H54 (cell line): Measurements from ENCODE around the gene SLC16A14.

Experiments used
- DNase-seq: peaks from one replicate; pipeline ENCODE4 v3.0.0; 2011; ENCODE audit warnings: low spot score, mixed read lengths; ENCODE audit not compliant: insufficient read length
- FAIRE-seq: peaks from 3 replicates; lab custom pipeline; 2011; peaks lifted over from hg19 to GRCh38; lab: Jason Lieb, UNC
- POLR2A ChIP-seq: IDR thresholded peaks from 2 replicates; pipeline ENCODE4 v1.6.1; 2011; ENCODE audit warnings: low read depth, mild to moderate bottlenecking, low read length

The SLC16A14 gene

DNA sequence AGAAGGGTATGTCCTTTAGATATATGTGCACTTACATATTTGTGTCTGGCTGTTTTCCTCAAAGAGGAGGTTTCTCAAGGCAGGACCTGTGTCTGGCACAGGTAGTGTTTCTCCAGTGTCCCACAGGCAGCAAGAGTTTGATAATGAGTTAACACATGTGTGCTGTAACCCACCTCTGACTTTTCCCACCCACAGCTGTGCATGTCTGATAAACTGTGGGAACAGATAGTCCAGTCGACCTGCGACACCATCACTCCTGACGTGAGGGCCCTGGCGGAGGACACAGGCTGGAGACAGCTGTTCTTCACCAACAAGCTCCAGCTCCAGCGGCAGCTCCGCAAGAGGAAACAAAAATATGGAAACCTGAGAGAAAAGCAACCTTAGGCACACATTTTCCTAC lies 58.2 kb downstream of the SLC16A14 start:
- FAIRE-seq (no peak), DNase-seq (no peak)
- no peak for TF ChIP-seq POLR2A

DNA sequence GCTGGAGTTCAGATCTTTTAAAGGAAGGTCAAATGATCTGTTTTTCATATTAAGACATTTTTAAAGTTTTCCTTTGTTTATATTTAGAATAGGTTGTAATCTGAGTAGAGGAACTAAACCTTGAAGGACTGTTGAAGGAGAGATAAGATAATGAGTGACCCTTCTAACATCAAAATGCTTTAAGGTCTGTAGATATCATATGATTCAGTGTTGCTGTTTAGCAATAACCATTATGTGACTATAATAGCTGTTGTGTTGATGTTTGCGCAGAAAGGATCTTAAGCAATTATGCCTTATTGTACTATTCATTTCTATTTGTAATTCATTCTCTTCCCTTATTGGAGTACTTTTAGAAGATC lies 60.0 kb downstream of the SLC16A14 start:
- no peak for FAIRE-seq
- TF ChIP-seq POLR2A, result no peak
- no peak for DNase-seq

DNA sequence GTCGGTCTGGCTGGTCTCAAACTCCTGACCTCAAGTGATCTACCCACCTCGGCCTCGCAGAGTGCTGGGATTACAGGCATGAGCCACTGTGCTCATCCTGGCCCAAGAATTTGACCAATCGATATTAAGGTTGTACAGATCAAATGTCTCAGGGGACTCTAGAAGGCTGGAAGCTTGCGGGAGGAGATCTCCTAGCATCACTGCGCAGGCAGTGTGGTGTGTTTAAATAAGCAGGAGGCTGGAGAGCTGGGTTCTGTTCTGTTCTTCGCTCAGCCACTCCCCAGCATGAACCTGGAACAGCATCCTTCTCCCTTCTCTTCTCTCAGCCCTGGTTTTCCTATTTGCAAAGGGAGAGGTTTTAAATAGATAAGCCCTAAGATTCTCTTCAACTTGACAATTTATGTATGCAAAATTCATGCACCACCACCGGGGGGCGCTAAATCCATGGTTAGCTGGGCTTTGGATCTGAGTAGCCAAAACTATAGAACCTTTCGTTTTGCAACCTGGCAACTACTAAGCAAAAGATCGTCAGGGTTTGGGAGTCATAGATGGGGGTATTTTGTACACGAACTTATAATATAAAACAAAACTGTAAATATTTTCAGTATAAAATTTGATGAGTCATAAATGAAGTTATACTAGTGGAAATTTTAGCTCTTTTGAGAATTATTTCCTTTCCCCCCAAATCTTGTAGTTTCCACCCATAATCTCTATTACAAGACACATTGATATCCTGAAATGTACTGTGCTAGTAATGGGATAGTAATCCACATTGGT lies 60.6 kb downstream of the SLC16A14 start:
- DNase-seq, result peak; percentile 41
- FAIRE-seq, result no peak
- TF ChIP-seq POLR2A, result no peak

DNA sequence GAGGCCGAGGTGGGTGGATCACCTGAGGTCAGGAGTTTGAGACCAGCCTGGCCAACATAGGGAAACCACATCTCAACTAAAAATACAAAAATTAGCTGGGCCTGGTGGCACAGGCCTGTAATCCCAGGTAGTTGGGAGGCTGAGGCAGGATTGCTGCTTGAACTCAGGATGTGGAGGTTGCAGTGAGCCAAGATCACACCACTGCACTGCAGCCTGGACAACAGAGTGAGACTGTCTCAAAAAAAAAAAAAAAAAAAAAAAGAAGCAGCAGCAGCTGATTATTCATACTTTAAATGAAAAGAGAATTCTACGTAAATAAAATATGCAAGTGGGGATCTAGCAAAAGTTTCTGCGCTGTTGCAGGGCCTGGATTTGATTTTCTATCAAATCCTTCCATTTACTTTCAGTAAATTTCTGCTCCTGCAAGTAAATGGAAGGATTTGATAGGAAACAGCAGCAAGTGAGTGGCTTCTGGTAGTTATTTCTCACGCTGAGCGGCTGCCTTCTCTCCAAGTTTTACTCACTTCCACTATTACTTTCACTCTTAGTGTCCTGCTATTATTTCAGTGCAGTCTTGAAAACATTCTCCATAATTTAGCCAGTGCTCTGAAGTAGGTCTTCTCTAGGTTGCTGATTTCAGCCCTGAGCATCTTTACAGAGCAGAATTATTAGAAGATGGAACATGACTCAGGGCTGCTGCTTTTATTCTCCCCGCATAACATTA lies 68.4 kb downstream of the SLC16A14 start:
- DNase-seq (no peak), FAIRE-seq (no peak)
- no peak for TF ChIP-seq POLR2A

DNA sequence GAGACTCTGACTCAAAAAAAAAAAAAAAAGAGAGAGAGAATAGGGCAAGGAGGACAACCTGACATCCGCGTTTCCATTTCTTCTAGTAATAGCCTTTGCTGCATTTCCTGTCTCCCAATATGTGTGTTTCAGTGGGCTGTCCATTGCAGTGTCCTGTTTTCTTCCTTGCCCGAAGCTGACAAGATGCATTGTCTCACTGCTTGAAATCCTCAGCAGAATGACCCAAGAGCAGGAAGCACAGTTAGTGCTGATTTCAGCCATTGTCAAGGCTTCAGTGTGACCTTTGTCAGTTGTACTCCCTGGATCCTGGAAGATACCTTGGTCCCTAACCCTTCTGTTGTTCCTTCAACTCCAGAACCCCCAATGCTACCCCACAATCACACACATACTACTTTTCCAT lies 71.2 kb downstream of the SLC16A14 start:
- TF ChIP-seq POLR2A, result no peak
- DNase-seq (no peak), FAIRE-seq (no peak)

DNA sequence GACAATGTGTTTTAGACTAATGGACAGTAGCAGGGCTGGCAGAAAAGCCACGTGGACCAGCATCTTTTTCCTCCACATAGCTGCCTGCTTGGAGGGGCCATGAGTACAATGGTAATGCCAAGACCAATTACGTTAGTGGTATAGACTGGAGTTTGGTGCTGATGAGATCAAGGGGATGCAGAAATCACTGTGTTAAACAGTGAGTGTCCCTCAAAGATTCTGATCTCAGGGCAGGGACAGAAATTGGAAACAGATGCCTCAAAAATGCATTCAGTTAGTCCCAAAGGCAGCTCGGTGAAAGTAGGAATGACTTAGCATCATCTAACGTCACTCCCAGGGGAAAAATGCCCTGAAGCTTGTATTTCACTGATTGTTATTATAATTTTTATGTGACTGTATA lies 72.4 kb downstream of the SLC16A14 start:
- FAIRE-seq (no peak), DNase-seq (no peak)
- TF ChIP-seq POLR2A, result no peak

DNA sequence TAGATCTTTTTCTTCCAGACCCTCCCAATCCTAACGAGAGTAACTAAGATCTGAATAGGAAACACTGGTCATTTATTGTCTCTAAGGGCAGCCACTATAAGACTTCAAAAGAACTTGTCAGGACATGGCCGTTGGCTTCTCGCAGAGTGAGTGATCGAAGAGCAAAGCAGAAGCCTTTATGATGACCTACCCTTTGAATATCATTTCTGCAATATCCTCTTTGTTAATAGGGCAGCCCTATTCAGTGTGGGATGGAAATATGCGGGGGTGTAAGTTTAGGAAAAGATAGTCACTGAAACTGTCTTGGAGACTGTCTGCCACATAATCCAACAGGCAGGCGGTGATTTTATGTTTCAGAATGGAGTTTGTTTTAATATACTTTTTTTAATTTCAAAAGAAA lies 75.5 kb downstream of the SLC16A14 start:
- TF ChIP-seq POLR2A, result no peak
- FAIRE-seq (no peak), DNase-seq (no peak)
